Neural progenitor cell (in vitro differentiated cells): Measurements from ENCODE around the gene SDR39U1. TPM values are rescaled to one million over a fixed set of nuclear protein-coding genes. Genes with fewer than 3 reads are reported as not detected.

Experiments
- DNase-seq: peaks from one replicate; pipeline ENCODE4 v3.0.0-alpha.2; 2016; ENCODE audit warnings: low spot score
- H2AFZ ChIP-seq: fragments of 200-600 bp; sonication (generic); replicated peaks from 2 replicates; pipeline ENCODE4 v1.6.1; 2016; ENCODE audit warnings: antibody characterized with exemption
- H3F3A ChIP-seq: fragments of 200-600 bp; sonication (generic); 2 replicates; pipeline ENCODE4 v1.6.1; 2016; ENCODE audit warnings: antibody characterized with exemption, low read depth
- H3K27ac ChIP-seq: fragments of 200-600 bp; sonication (generic); 2 replicates; pipeline ENCODE4 v1.5.1; 2016; ENCODE audit warnings: mild to moderate bottlenecking
- H3K27me3 ChIP-seq: fragments of 200-600 bp; sonication (generic); 2 replicates; pipeline ENCODE4 v1.6.1; 2016; ENCODE audit warnings: mild to moderate bottlenecking, moderate library complexity
- H3K36me3 ChIP-seq: fragments of 200-600 bp; sonication (generic); 2 replicates; pipeline ENCODE4 v1.5.1; 2016
- H3K4me1 ChIP-seq: fragments of 200-600 bp; sonication (generic); 2 replicates; pipeline ENCODE4 v1.6.1; 2016; ENCODE audit warnings: mixed run types
- H3K4me2 ChIP-seq: fragments of 200-600 bp; sonication (generic); 2 replicates; pipeline ENCODE4 v1.6.1; 2016
- H3K4me3 ChIP-seq: fragments of 200-600 bp; sonication (generic); 2 replicates; pipeline ENCODE4 v1.5.1; 2016
- H3K79me2 ChIP-seq: fragments of 200-600 bp; sonication (generic); 2 replicates; pipeline ENCODE4 v1.6.1; 2016; ENCODE audit warnings: low read depth
- H3K9ac ChIP-seq: fragments of 200-600 bp; sonication (generic); 2 replicates; pipeline ENCODE4 v1.6.1; 2016
- H3K9me3 ChIP-seq: fragments of 200-600 bp; sonication (generic); 2 replicates; pipeline ENCODE4 v1.5.1; 2016; ENCODE audit warnings: low read depth
- H4K20me1 ChIP-seq: fragments of 200-600 bp; sonication (generic); 2 replicates; pipeline ENCODE4 v1.6.1; 2016; ENCODE audit warnings: low read depth
- H3K27ac Mint-ChIP-seq: 3 replicates; pipeline ENCODE4 v1.8.0; 2021; ENCODE audit warnings: mixed read lengths
- H3K27me3 Mint-ChIP-seq: 2 replicates; pipeline ENCODE4 v1.8.0; 2022; ENCODE audit warnings: low read depth, mild to moderate bottlenecking, inconsistent platforms, moderate library complexity, mixed read lengths; ENCODE audit not compliant: insufficient read depth
- H3K36me3 Mint-ChIP-seq: 3 replicates; pipeline ENCODE4 v1.8.0; 2021; ENCODE audit warnings: mixed read lengths
- H3K4me1 Mint-ChIP-seq: 3 replicates; pipeline ENCODE4 v1.8.0; 2021; ENCODE audit warnings: mixed read lengths
- H3K4me3 Mint-ChIP-seq: 3 replicates; pipeline ENCODE4 v1.8.0; 2021; ENCODE audit warnings: mild to moderate bottlenecking, moderate library complexity, mixed read lengths
- H3K9me3 Mint-ChIP-seq: 3 replicates; pipeline ENCODE4 v1.8.0; 2020; ENCODE audit warnings: mixed read lengths
- CTCF ChIP-seq: fragments of 200-600 bp; sonication (generic); IDR thresholded peaks from 2 replicates; pipeline ENCODE4 v1.5.1; 2017; ENCODE audit warnings: antibody characterized with exemption, mild to moderate bottlenecking
- EZH2 ChIP-seq: fragments of 200-600 bp; sonication (generic); IDR thresholded peaks from 2 replicates; pipeline ENCODE4 v1.6.1; 2017; ENCODE audit warnings: antibody characterized with exemption, mild to moderate bottlenecking, moderate library complexity
- EZH2phosphoT487 ChIP-seq: fragments of 200-600 bp; sonication (generic); IDR thresholded peaks from 2 replicates; pipeline ENCODE4 v1.6.1; 2017; ENCODE audit warnings: antibody characterized with exemption
- total RNA-seq: library from RNA; depleted of rRNA; stranded (reverse); fragments of >200 nt; gene quantifications from 2 replicates; pipeline ENCODE4 v1.2.3, GENCODE V29; 2015; ENCODE audit warnings: low replicate concordance

The SDR39U1 gene
- total RNA-seq, 1 donor from 2014 or later, result 19.0 TPM

- Mint-ChIP-seq H3K4me1 (peaks cover 15% of the 10 kb centered on the region), H3K27ac (no peak overlapping the region), H3K9me3 (no peaks in the 10 kb centered on the region), H3K4me3 (no peak overlapping the region), H3K27me3 (peaks cover 11% of the 10 kb centered on the region), H3K36me3 (peaks cover 16% of the 10 kb centered on the region)
- TF ChIP-seq CTCF, result no peak
- no peak for TF ChIP-seq EZH2phosphoT487
- no peak for TF ChIP-seq EZH2
- Histone ChIP-seq H3K27ac (no peak overlapping the region), H3K4me3 (no peak overlapping the region), H3K36me3 (no peaks in the 10 kb centered on the region), H3K79me2 (peaks cover 21% of the 10 kb centered on the region), H3K9ac (no peak overlapping the region), H3K4me2 (no peak overlapping the region), H4K20me1 (peaks cover 18% of the 10 kb centered on the region), H3K27me3 (no peaks in the 10 kb centered on the region), H3K4me1 (peaks cover 9% of the 10 kb centered on the region), H3F3A (peaks cover 27% of the 10 kb centered on the region), H2AFZ (no peak overlapping the region), H3K9me3 (no peaks in the 10 kb centered on the region)
- no peak for DNase-seq
Measured at GRCh38 chr14:24439257-24439656, 3.3 kb downstream of the SDR39U1 start.

- Mint-ChIP-seq H3K9me3 (no peaks in the 10 kb centered on the region), H3K36me3 (peaks cover 16% of the 10 kb centered on the region), H3K4me3 (no peak overlapping the region), H3K27ac (no peak overlapping the region), H3K27me3 (peaks cover 11% of the 10 kb centered on the region), H3K4me1 (peaks cover 14% of the 10 kb centered on the region)
- TF ChIP-seq CTCF, result no peak
- TF ChIP-seq EZH2phosphoT487, result no peak
- no peak for TF ChIP-seq EZH2
- Histone ChIP-seq H3K27ac (no peak overlapping the region), H3K4me2 (no peak overlapping the region), H4K20me1 (peaks cover 18% of the 10 kb centered on the region), H3K9ac (no peak overlapping the region), H3K36me3 (no peaks in the 10 kb centered on the region), H3K9me3 (no peaks in the 10 kb centered on the region), H3K4me1 (peaks cover 9% of the 10 kb centered on the region), H3K27me3 (no peaks in the 10 kb centered on the region), H2AFZ (no peak overlapping the region), H3F3A (peaks cover 27% of the 10 kb centered on the region), H3K4me3 (no peak overlapping the region), H3K79me2 (peaks cover 18% of the 10 kb centered on the region)
- DNase-seq, result no peak
Measured at GRCh38 chr14:24438223-24439097, 4.1 kb downstream of the SDR39U1 start.

DNA sequence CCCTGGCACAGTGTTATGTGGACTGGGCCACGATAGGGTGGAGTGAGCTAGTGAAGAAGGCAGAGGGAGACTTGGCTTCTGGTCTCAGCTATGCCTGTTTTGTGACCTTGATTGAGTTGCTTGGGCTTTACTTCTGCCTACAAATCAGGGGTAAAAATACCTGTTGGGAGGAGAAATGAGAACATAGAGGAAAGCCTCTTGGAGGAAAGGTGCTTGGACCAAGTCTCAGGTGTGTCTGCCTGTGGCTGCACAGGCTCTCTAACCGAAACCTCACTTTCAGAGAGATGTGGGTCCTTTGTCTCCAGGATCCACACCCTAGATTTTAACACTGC, 4.9 kb downstream of the SDR39U1 start:
- H3K36me3 Mint-ChIP-seq, result peaks cover 18% of the 10 kb centered on the region
- H3K27ac Mint-ChIP-seq, result no peak overlapping the region
- no peaks in the 10 kb centered on the region for H3K9me3 Mint-ChIP-seq
- H3K79me2 ChIP-seq, result peaks cover 13% of the 10 kb centered on the region
- peaks cover 12% of the 10 kb centered on the region for H3K4me1 Mint-ChIP-seq
- no peak overlapping the region for H3K4me3 Mint-ChIP-seq
- no peaks in the 10 kb centered on the region for H3K9me3 ChIP-seq
- TF ChIP-seq EZH2phosphoT487, result no peak
- peaks cover 9% of the 10 kb centered on the region for H3K4me1 ChIP-seq
- peaks cover 27% of the 10 kb centered on the region for H3F3A ChIP-seq
- no peak overlapping the region for H3K4me2 ChIP-seq
- no peak for DNase-seq
- no peak overlapping the region for H3K4me3 ChIP-seq
- H3K36me3 ChIP-seq, result no peaks in the 10 kb centered on the region
- no peak overlapping the region for H3K27ac ChIP-seq
- no peak overlapping the region for H2AFZ ChIP-seq
- no peaks in the 10 kb centered on the region for H3K27me3 ChIP-seq
- H3K9ac ChIP-seq, result no peak overlapping the region
- peaks cover 10% of the 10 kb centered on the region for H3K27me3 Mint-ChIP-seq
- H4K20me1 ChIP-seq, result peaks cover 19% of the 10 kb centered on the region
